HepG2 (cell line): ENCODE data around the gene SYT17. TPM values are rescaled to one million over a fixed set of nuclear protein-coding genes. Genes with fewer than 3 reads are reported as not detected.
A peak's percentile ranks its signal among the peaks of the same experiment; 100 is the strongest.

Experiments used
- AGO1 ChIP-seq: fragments of 200-400 bp; formaldehyde crosslinking; IDR thresholded peaks from 2 replicates; pipeline ENCODE4 v1.6.1; 2017; ENCODE audit warnings: mild to moderate bottlenecking, low read depth, low read length, moderate library complexity; ENCODE audit not compliant: poor library complexity, severe bottlenecking
- ATRX ChIP-seq: sonication (generic); formaldehyde crosslinking; IDR thresholded peaks from 2 replicates; pipeline ENCODE4 v1.4.0; 2020; ENCODE audit warnings: missing genetic modification reagents, borderline replicate concordance
- CC2D1A ChIP-seq: sonication (generic); formaldehyde crosslinking; IDR thresholded peaks from 2 replicates; pipeline ENCODE4 v1.8.1; 2023; ENCODE audit warnings: mild to moderate bottlenecking, missing genetic modification reagents
- CENPT ChIP-seq: sonication (generic); formaldehyde crosslinking; IDR thresholded peaks from 2 replicates; pipeline ENCODE4 v1.8.0; 2022; ENCODE audit warnings: low read depth, mild to moderate bottlenecking, moderate library complexity, missing genetic modification reagents
- FOXA1 ChIP-seq, 2 experiments: fragments of 450-650 bp in 1 of 2; sonication (generic) in 1 of 2; formaldehyde crosslinking in 1 of 2; IDR thresholded peaks; 2 replicates each; pipeline versions ENCODE4 v1.4.0 to v1.6.1; 2016 to 2020; ENCODE audit warnings: missing genetic modification reagents in 1 of 2
- FOXJ3 ChIP-seq: sonication (generic); formaldehyde crosslinking; IDR thresholded peaks from 2 replicates; pipeline ENCODE4 v1.4.0; 2020; ENCODE audit warnings: missing genetic modification reagents, mild to moderate bottlenecking, borderline replicate concordance
- GTF2F1 ChIP-seq: fragments of 150-350 bp; IDR thresholded peaks from 2 replicates; pipeline ENCODE4 v1.6.1; 2014; ENCODE audit warnings: low read length
- HNRNPL ChIP-seq: fragments of 200-400 bp; formaldehyde crosslinking; IDR thresholded peaks from 2 replicates; pipeline ENCODE4 v1.6.1; 2017; ENCODE audit warnings: mild to moderate bottlenecking, low read depth, low read length
- KLF12 ChIP-seq: sonication (generic); formaldehyde crosslinking; IDR thresholded peaks from 2 replicates; pipeline ENCODE4 v1.4.0; 2020; ENCODE audit warnings: missing genetic modification reagents, borderline replicate concordance
- MLX ChIP-seq: IDR thresholded peaks from 2 replicates; pipeline ENCODE4 v1.6.1; 2016
- NFE2 ChIP-seq: sonication (generic); formaldehyde crosslinking; IDR thresholded peaks from 2 replicates; pipeline ENCODE4 v1.4.0; 2020; ENCODE audit warnings: missing genetic modification reagents
- NONO ChIP-seq, 2 experiments: fragments of 450-650 bp in 1 of 2; sonication (generic) in 1 of 2; formaldehyde crosslinking in 1 of 2; IDR thresholded peaks in 1 of 2; conservative IDR thresholded peaks in 1 of 2; 2 replicates each; pipeline versions ENCODE4 v1.6.1 to v1.8.0; 2017 to 2022; ENCODE audit warnings: mild to moderate bottlenecking in 1 of 2, missing genetic modification reagents in 1 of 2, moderate library complexity in 1 of 2
- RFX3 ChIP-seq: IDR thresholded peaks from 2 replicates; pipeline ENCODE4 v1.6.1; 2016; ENCODE audit warnings: missing biosample characterization, missing genetic modification reagents
- RFXAP ChIP-seq: sonication (generic); formaldehyde crosslinking; IDR thresholded peaks from 2 replicates; pipeline ENCODE4 v1.4.0; 2020; ENCODE audit warnings: missing genetic modification reagents, borderline replicate concordance
- SRY ChIP-seq: sonication (generic); formaldehyde crosslinking; IDR thresholded peaks from 2 replicates; pipeline ENCODE4 v1.8.0; 2022; ENCODE audit warnings: mild to moderate bottlenecking, missing genetic modification reagents
- TERF1 ChIP-seq: sonication (generic); formaldehyde crosslinking; IDR thresholded peaks from 2 replicates; pipeline ENCODE4 v1.8.0; 2022; ENCODE audit warnings: mild to moderate bottlenecking, missing genetic modification reagents, moderate library complexity
- TSC22D2 ChIP-seq: sonication (generic); formaldehyde crosslinking; IDR thresholded peaks from 2 replicates; pipeline ENCODE4 v1.5.1; 2020; ENCODE audit warnings: missing genetic modification reagents, mild to moderate bottlenecking, borderline replicate concordance
- U2AF2 ChIP-seq: fragments of 200-400 bp; formaldehyde crosslinking; IDR thresholded peaks from 2 replicates; pipeline ENCODE4 v1.6.1; 2017; ENCODE audit warnings: low read depth, mild to moderate bottlenecking, low read length
- ZFP37 ChIP-seq: sonication (generic); formaldehyde crosslinking; IDR thresholded peaks from 2 replicates; pipeline ENCODE4 v1.4.0; 2020; ENCODE audit warnings: missing genetic modification reagents, borderline replicate concordance
- ZNF230 ChIP-seq: sonication (generic); formaldehyde crosslinking; IDR thresholded peaks from 2 replicates; pipeline ENCODE4 v1.4.0; 2020; ENCODE audit warnings: mild to moderate bottlenecking, missing genetic modification reagents
- ZNF331 ChIP-seq: sonication (generic); formaldehyde crosslinking; IDR thresholded peaks from 2 replicates; pipeline ENCODE4 v1.4.0; 2020; ENCODE audit warnings: missing genetic modification reagents
- ZNF720 ChIP-seq: sonication (generic); formaldehyde crosslinking; IDR thresholded peaks from 2 replicates; pipeline ENCODE4 v1.4.0; 2020; ENCODE audit warnings: missing genetic modification reagents
- ZNF749 ChIP-seq: sonication (generic); formaldehyde crosslinking; IDR thresholded peaks from 2 replicates; pipeline ENCODE4 v1.8.0; 2022; ENCODE audit warnings: mild to moderate bottlenecking, missing genetic modification reagents, moderate library complexity, borderline replicate concordance
- ZNF777 ChIP-seq: sonication (generic); formaldehyde crosslinking; IDR thresholded peaks from 2 replicates; pipeline ENCODE4 v1.4.0; 2020; ENCODE audit warnings: missing genetic modification reagents
- ZNF839 ChIP-seq: sonication (generic); formaldehyde crosslinking; IDR thresholded peaks from 2 replicates; pipeline ENCODE4 v1.4.0; 2020; ENCODE audit warnings: missing genetic modification reagents, mild to moderate bottlenecking, borderline replicate concordance
- ZNF841 ChIP-seq: sonication (generic); formaldehyde crosslinking; IDR thresholded peaks from 2 replicates; pipeline ENCODE4 v1.8.1; 2023; ENCODE audit warnings: missing genetic modification reagents, borderline replicate concordance
- polyA plus RNA-seq, 8 experiments: library from polyadenylated mRNA; depleted of rRNA in 3 of 8; stranded (reverse) in 7 of 8; unstranded in 1 of 8; fragments of >200 nt; fragmentation: Illumina TruSeq in 4 of 8; extraction: Trizol in 4 of 8; gene quantifications; 2 replicates each; pipeline versions ENCODE4 v1.2.1 to v1.2.3, GENCODE V29; 2011 to 2016; ENCODE audit warnings: low read depth in 4 of 8, missing spikeins in 1 of 8, mixed read lengths in 1 of 8; ENCODE audit not compliant: insufficient read depth in 1 of 8
- total RNA-seq, 5 experiments: library from RNA; depleted of rRNA; stranded (reverse); fragments of >200 nt; fragmentation: Illumina TruSeq; extraction: Trizol; gene quantifications; 2 replicates each; pipeline ENCODE4 v1.2.3, GENCODE V29; 2016; ENCODE audit warnings: low read depth in 1 of 5
- TF ChIP-seq, protein P1 (sequence below): sonication (generic); formaldehyde crosslinking; IDR thresholded peaks from 2 replicates; pipeline ENCODE4 v1.8.1; 2023; ENCODE audit warnings: mild to moderate bottlenecking, moderate library complexity, missing genetic modification reagents

SYT17 gene
- total and polyA plus RNA-seq, 2 of the 13 experiments (the other 11 are each of a cell fraction or from before 2014, with no cell fraction given), result 0.44 TPM; not detected in 1

DNA sequence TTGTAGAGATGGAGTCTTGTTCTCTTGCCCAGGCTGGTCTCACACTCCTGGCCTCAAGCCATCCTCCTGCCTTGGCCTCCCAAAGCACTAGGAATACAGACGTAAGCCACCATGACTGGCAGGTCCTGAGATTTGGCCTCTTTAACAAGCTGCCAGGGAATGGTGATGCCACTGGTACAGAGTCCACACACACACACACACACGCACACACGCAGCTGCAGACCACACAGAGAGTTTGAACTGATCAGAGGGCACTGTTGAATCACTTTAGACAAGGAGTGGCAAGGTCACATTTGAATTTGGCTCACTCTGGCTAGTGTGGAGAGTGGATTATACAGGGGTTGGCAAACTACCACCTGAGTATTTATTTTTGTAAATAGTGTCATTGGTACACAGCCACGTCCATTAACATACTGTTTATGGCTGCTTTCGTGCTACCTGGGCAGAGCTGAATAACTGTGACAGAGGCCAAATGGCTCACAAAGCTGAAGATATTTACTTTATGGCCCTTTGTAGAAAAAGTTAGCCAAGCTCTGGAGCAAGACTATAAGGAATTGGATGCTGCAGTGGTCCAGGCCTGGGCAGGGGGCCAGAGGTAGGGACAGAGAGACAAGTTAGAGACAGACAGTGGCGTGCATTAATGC lies 44.4 kb upstream of the SYT17 start (continued):
- TF ChIP-seq FOXA1 (IDR thresholded peaks at IDR 0.05) (no peak), FOXA1 (CRISPR knock-in tag; IDR thresholded peaks at IDR 0.05) (peak; percentile 50; the same call in 1 of the 2 replicates), FOXJ3 (CRISPR knock-in tag) (no peak), HNRNPL (peak; percentile 79), RFX3 (CRISPR knock-in tag) (no peak), ZNF720 (CRISPR knock-in tag) (no peak), NONO (IDR thresholded peaks at IDR 0.05) (no peak), NONO (CRISPR knock-in tag; conservative IDR thresholded peaks at IDR 0.05) (peak; percentile 83), KLF12 (CRISPR knock-in tag) (no peak), ZNF777 (CRISPR knock-in tag) (no peak), AGO1 (no peak), NFE2 (no peak), U2AF2 (no peak), ZNF331 (CRISPR knock-in tag) (no peak), ZNF749 (CRISPR knock-in tag) (no peak), MLX (CRISPR knock-in tag) (no peak), CENPT (CRISPR knock-in tag) (no peak; the same call in 1 of the 2 replicates), SRY (CRISPR knock-in tag) (no peak), TSC22D2 (no peak), ZNF230 (CRISPR knock-in tag) (peak; percentile 60; the same call in 1 of the 2 replicates), ZNF839 (CRISPR knock-in tag) (0 out of 2 replicates have a peak, but pooled peaks have one; percentile 24), ZFP37 (CRISPR knock-in tag) (no peak), TERF1 (CRISPR knock-in tag) (no peak), GTF2F1 (no peak), CC2D1A (no peak), RFXAP (CRISPR knock-in tag) (no peak), ATRX (CRISPR knock-in tag) (no peak), ZNF841 (CRISPR knock-in tag) (no peak)
- TF ChIP-seq, protein P1, sequence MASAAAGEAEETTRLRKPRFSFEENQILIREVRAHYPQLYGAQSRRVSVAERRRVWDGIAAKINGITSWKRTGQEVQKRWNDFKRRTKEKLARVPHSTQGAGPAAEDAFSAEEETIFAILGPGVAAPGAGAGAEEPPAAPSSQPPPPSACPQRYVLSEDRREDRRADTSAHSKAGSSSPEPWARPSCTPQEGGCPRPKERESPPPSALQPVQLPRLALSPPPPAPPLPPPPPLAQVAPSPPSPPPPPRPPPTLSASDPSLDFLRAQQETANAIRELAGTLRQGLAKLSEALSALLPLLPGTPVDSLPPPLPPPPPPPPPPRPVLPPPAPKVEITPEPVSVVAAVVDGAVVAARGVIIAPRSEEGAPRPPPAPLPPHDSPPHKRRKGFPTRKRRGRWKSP (CRISPR knock-in tag), result peak; percentile 41; the same call in 1 of the 2 replicates
